ENCODE measurements around the gene C1orf21. TPM values are rescaled to one million over a fixed set of nuclear protein-coding genes. Genes with fewer than 3 reads are reported as not detected.

The C1orf21 gene
- polyA plus RNA-seq, 1 of the 3 experiments (the other 2 are of a cell fraction): 4.8 TPM

DNA sequence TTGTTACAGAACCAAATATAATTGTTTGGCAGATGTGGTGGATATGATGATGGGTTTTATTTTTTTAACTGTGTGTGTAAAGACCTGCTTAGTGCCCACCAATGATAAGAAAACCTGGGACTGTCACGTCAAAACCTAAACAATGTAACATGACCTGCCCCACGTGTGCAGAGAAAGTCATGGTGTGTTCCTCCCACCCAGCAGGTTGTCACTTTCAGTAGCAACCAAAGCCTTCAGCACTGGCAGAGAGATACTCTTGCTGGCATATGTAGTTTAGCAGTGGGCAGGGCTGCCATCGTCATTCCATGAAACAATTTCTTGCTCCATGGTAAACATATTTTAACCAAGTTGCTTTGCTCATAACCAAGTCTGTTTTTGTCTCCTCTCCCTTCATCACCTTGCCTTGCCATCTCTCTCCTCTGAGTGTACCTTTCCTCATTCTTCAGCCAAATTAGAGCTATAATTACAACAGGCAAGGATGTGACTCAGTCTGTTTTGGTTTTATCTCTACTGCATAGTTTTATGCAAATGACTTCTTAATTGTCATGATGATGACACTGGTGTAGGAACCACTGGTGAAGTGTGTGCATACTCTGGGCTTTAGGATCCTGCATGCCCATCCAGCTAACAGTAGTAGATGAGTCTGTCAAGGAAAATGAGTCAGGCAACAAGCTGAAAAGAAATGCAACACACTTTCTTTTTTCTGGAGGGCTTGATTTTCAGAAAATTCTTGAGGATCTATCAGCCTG lies 217.5 kb downstream of the C1orf21 start (continued):
- TF ChIP-seq, protein P1, sequence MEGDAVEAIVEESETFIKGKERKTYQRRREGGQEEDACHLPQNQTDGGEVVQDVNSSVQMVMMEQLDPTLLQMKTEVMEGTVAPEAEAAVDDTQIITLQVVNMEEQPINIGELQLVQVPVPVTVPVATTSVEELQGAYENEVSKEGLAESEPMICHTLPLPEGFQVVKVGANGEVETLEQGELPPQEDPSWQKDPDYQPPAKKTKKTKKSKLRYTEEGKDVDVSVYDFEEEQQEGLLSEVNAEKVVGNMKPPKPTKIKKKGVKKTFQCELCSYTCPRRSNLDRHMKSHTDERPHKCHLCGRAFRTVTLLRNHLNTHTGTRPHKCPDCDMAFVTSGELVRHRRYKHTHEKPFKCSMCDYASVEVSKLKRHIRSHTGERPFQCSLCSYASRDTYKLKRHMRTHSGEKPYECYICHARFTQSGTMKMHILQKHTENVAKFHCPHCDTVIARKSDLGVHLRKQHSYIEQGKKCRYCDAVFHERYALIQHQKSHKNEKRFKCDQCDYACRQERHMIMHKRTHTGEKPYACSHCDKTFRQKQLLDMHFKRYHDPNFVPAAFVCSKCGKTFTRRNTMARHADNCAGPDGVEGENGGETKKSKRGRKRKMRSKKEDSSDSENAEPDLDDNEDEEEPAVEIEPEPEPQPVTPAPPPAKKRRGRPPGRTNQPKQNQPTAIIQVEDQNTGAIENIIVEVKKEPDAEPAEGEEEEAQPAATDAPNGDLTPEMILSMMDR (IDR thresholded peaks at IDR 0.05): no peak

DNA sequence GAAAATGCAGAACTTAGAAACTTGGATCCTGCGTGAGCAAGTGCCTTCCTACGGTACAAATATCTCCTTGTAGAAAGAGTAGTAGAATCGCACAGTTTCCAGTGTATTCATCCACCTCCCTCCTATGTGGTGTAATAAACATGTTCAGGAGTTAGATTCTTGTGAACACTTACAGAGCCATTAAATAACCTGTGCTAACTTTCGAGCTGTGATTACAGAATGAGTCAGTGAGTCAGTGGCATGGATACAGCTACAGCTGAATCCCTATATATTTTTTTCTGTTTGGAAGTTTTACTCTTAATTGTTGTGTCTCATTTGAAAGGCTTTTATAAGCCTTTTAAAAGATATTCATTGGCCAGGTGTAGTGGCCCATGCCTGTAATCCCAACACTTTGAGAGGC lies 219.1 kb downstream of the C1orf21 start:
- Histone ChIP-seq H3K4me2 (no peak overlapping the region), H3K4me3 (ENCODE audit: low read depth in 2 of 2, low read length in 1 of 2) (no peak overlapping the region), H3K27ac (ENCODE audit: low read depth in 2 of 2, low read length in 1 of 2) (no peak overlapping the region), H4K20me1 (ENCODE audit: insufficient read depth) (no peaks in the 10 kb centered on the region), H3K27me3 (ENCODE audit: insufficient read depth) (no peaks in the 10 kb centered on the region), H3K9ac (no peak overlapping the region), H3K9me3 (no peaks in the 10 kb centered on the region), H3K4me1 (ENCODE audit: control insufficient read depth in 1 of 2, insufficient read depth in 2 of 2, low read depth in 1 of 2, low read length in 1 of 2) (peaks cover 0 to 9% of the 10 kb centered on the region in 2 experiments; a peak in 3 of 4 replicates), H3F3A (replicated peaks; ENCODE audit: insufficient read depth) (no peaks in the 10 kb centered on the region), H2AFZ (ENCODE audit: low read depth) (no peak overlapping the region), H3K79me2 (ENCODE audit: insufficient read depth) (no peaks in the 10 kb centered on the region), H3K36me3 (replicated peaks in 1 of 2; ENCODE audit: control insufficient read depth in 1 of 2, insufficient read depth in 2 of 2, low read length in 1 of 2) (no peaks in the 10 kb centered on the region), H3K9me2 (no peaks in the 10 kb centered on the region)
- CTCF ChIA-PET: no interaction called here
- TF ChIP-seq, protein P2, sequence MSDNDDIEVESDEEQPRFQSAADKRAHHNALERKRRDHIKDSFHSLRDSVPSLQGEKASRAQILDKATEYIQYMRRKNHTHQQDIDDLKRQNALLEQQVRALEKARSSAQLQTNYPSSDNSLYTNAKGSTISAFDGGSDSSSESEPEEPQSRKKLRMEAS (IDR thresholded peaks at IDR 0.05; ENCODE audit: low read depth): no peak
- TF ChIP-seq, protein P3, sequence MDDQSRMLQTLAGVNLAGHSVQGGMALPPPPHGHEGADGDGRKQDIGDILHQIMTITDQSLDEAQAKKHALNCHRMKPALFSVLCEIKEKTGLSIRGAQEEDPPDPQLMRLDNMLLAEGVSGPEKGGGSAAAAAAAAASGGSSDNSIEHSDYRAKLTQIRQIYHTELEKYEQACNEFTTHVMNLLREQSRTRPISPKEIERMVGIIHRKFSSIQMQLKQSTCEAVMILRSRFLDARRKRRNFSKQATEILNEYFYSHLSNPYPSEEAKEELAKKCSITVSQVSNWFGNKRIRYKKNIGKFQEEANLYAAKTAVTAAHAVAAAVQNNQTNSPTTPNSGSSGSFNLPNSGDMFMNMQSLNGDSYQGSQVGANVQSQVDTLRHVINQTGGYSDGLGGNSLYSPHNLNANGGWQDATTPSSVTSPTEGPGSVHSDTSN (IDR thresholded peaks at IDR 0.05): no peak
- no peak for TF ChIP-seq NFIC (IDR thresholded peaks at IDR 0.05; ENCODE audit: borderline replicate concordance)
- TF ChIP-seq POLR2AphosphoS5 (IDR thresholded peaks at IDR 0.05; ENCODE audit: low read depth, low read length): no peak
- TF ChIP-seq RCOR1 (IDR thresholded peaks at IDR 0.05; ENCODE audit: low read length): no peak
- no peak for DNase-seq
- POLR2A ChIA-PET: no interaction called here
- WGBS (ENCODE audit: low lambda C conversion rate): 90% methylated on average over 4 of the region's 4 CpGs

DNA sequence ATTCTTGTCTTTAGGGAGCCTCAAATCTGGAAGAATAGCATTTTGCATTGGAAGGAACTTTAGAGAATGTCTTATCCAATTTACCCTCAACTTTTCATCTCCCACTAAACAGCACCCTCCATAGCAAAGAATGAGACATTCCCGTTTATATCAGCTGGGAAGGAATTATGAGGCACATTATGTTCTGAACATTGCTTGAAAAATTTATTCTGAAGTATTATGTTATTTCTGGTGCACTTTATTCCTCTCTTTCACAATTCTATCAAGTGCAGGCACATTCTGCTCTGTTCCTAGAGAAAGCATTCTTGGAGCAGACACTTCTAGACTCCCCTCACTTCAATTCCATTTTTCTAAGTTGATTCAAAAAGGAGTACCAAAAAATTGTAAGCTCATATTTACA lies 220.0 kb downstream of the C1orf21 start:
- CTCF ChIA-PET: interaction anchor here (0.8 to 1.1 kb wide), 3 partner anchors 10 to 57 kb away, joined by 3 to 5 read pairs (median 3); no protein-coding TSS in a partner anchor
- H3F3A ChIP-seq (replicated peaks; ENCODE audit: insufficient read depth): no peaks in the 10 kb centered on the region
- no peak overlapping the region for H3K4me2 ChIP-seq
- peaks cover 0 to 14% of the 10 kb centered on the region in 2 experiments; a peak in 3 of 4 replicates for H3K4me1 ChIP-seq (ENCODE audit: control insufficient read depth in 1 of 2, insufficient read depth in 2 of 2, low read depth in 1 of 2, low read length in 1 of 2)
- no peaks in the 10 kb centered on the region for H3K9me3 ChIP-seq
- no peak overlapping the region for H2AFZ ChIP-seq (ENCODE audit: low read depth)
- no peaks in the 10 kb centered on the region for H3K9me2 ChIP-seq
- H3K36me3 ChIP-seq (replicated peaks in 1 of 2; ENCODE audit: control insufficient read depth in 1 of 2, insufficient read depth in 2 of 2, low read length in 1 of 2): no peaks in the 10 kb centered on the region
- POLR2A ChIA-PET: no interaction called here
- no peak overlapping the region for H3K27ac ChIP-seq (ENCODE audit: low read depth in 2 of 2, low read length in 1 of 2)
- no peaks in the 10 kb centered on the region for H3K79me2 ChIP-seq (ENCODE audit: insufficient read depth)
- no peak for DNase-seq
- no peaks in the 10 kb centered on the region for H4K20me1 ChIP-seq (ENCODE audit: insufficient read depth)
- WGBS (ENCODE audit: low lambda C conversion rate): 89% methylated on average over 1 of the region's 1 CpG
- H3K4me3 ChIP-seq (ENCODE audit: low read depth in 2 of 2, low read length in 1 of 2): no peak overlapping the region
- no peak overlapping the region for H3K9ac ChIP-seq
- H3K27me3 ChIP-seq (ENCODE audit: insufficient read depth): no peaks in the 10 kb centered on the region
- TF ChIP-seq RFX5 (IDR thresholded peaks at IDR 0.05; ENCODE audit: low read length) (no peak), POLR2AphosphoS5 (IDR thresholded peaks at IDR 0.05; ENCODE audit: low read depth, low read length) (no peak), SMC3 (IDR thresholded peaks at IDR 0.05; ENCODE audit: low read depth, low read length) (no peak), SIN3A (IDR thresholded peaks at IDR 0.05; ENCODE audit: borderline replicate concordance, low read depth, low read length) (no peak), JUND (IDR thresholded peaks at IDR 0.05) (no peak), EP300 (IDR thresholded peaks at IDR 0.05; ENCODE audit: borderline replicate concordance in 1 of 2, low read depth in 1 of 2, low read length in 1 of 2) (no peak), RXRA (IDR thresholded peaks at IDR 0.05; ENCODE audit: borderline replicate concordance, low read depth) (no peak), GABPA (IDR thresholded peaks at IDR 0.05; ENCODE audit: low read depth) (no peak), MXI1 (IDR thresholded peaks at IDR 0.05; ENCODE audit: low read depth, low read length) (no peak), FOSL2 (IDR thresholded peaks at IDR 0.05; ENCODE audit: borderline replicate concordance, low read depth) (no peak), NFIC (IDR thresholded peaks at IDR 0.05; ENCODE audit: borderline replicate concordance) (no peak)
- TF ChIP-seq, protein P3 (IDR thresholded peaks at IDR 0.05): no peak
- TF ChIP-seq, protein P4, sequence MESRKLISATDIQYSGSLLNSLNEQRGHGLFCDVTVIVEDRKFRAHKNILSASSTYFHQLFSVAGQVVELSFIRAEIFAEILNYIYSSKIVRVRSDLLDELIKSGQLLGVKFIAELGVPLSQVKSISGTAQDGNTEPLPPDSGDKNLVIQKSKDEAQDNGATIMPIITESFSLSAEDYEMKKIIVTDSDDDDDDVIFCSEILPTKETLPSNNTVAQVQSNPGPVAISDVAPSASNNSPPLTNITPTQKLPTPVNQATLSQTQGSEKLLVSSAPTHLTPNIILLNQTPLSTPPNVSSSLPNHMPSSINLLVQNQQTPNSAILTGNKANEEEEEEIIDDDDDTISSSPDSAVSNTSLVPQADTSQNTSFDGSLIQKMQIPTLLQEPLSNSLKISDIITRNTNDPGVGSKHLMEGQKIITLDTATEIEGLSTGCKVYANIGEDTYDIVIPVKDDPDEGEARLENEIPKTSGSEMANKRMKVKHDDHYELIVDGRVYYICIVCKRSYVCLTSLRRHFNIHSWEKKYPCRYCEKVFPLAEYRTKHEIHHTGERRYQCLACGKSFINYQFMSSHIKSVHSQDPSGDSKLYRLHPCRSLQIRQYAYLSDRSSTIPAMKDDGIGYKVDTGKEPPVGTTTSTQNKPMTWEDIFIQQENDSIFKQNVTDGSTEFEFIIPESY (IDR thresholded peaks at IDR 0.05; ENCODE audit: borderline replicate concordance, low read depth): no peak

All from SK-N-SH (cell line).